Measurements from ENCODE around the gene WDR91.

WDR91 gene

DNA sequence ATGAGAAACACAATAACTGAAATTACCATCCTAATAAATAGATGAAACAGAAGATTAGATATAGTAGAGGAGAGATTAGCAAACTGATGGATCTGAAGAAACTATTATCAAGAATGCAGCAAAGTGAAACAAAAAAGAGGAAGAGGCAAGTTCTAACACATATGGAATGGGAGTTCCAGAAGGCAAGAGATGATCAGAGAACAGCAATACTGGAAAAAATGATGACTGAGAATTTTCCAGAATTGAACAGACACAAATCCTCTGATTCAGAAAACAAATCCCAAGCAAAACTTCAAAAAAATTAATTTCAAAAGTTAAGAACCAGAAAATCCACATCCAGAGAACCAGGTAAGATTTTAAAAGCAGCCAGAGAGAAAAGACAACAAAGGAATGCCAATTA is 20.6 kb downstream of the WDR91 start:
- Histone ChIP-seq H3K4me1 (ENCODE audit: insufficient read depth, insufficient read length) (peaks cover 7% of the 10 kb centered on the region), H3K9me3 (ENCODE audit: insufficient read depth, low read length) (no peaks in the 10 kb centered on the region), H3K27me3 (ENCODE audit: insufficient read depth, insufficient read length) (no peaks in the 10 kb centered on the region), H3K36me3 (ENCODE audit: insufficient read depth, insufficient read length, low read length) (peaks cover 46% of the 10 kb centered on the region), H3K9ac (ENCODE audit: insufficient read length, low read depth) (no peak overlapping the region), H3K4me3 (ENCODE audit: insufficient read length, low read depth) (no peak overlapping the region)
- DNase-seq (ENCODE audit: low read depth, low spot score): no peak
- TF ChIP-seq ZNF274 (IDR thresholded peaks at IDR 0.05; ENCODE audit: low read depth, low read length) (no peak), SUZ12 (IDR thresholded peaks at IDR 0.05; ENCODE audit: extremely low read depth, insufficient read depth, insufficient read length) (no peak), YY1 (IDR thresholded peaks at IDR 0.05; ENCODE audit: insufficient read depth, insufficient read length) (no peak)

- DNase-seq (ENCODE audit: low read depth, low spot score): no peak
- no peak overlapping the region for H3K4me3 ChIP-seq (ENCODE audit: insufficient read length, low read depth)
- H3K4me1 ChIP-seq (ENCODE audit: insufficient read depth, insufficient read length): peaks cover 7% of the 10 kb centered on the region
- no peak overlapping the region for H3K9ac ChIP-seq (ENCODE audit: insufficient read length, low read depth)
- H3K9me3 ChIP-seq (ENCODE audit: insufficient read depth, low read length): no peaks in the 10 kb centered on the region
- TF ChIP-seq YY1 (IDR thresholded peaks at IDR 0.05; ENCODE audit: insufficient read depth, insufficient read length): no peak
- TF ChIP-seq SUZ12 (IDR thresholded peaks at IDR 0.05; ENCODE audit: extremely low read depth, insufficient read depth, insufficient read length): no peak
- TF ChIP-seq ZNF274 (IDR thresholded peaks at IDR 0.05; ENCODE audit: low read depth, low read length): no peak
- no peaks in the 10 kb centered on the region for H3K27me3 ChIP-seq (ENCODE audit: insufficient read depth, insufficient read length)
- H3K36me3 ChIP-seq (ENCODE audit: insufficient read depth, insufficient read length, low read length): peaks cover 51% of the 10 kb centered on the region
These were observed 21.4 kb downstream of the WDR91 start for GRCh38 chr7:135189961-135190360.

- Histone ChIP-seq H3K4me1 (ENCODE audit: insufficient read depth, insufficient read length) (peaks cover 5% of the 10 kb centered on the region), H3K4me3 (ENCODE audit: insufficient read length, low read depth) (no peak overlapping the region), H3K27me3 (ENCODE audit: insufficient read depth, insufficient read length) (no peaks in the 10 kb centered on the region), H3K9ac (ENCODE audit: insufficient read length, low read depth) (no peak overlapping the region), H3K9me3 (ENCODE audit: insufficient read depth, low read length) (no peaks in the 10 kb centered on the region; the same call in 1 of the 2 replicates), H3K36me3 (ENCODE audit: insufficient read depth, insufficient read length, low read length) (peaks cover 51% of the 10 kb centered on the region)
- DNase-seq (ENCODE audit: low read depth, low spot score): no peak
- TF ChIP-seq SUZ12 (IDR thresholded peaks at IDR 0.05; ENCODE audit: extremely low read depth, insufficient read depth, insufficient read length) (no peak), ZNF274 (IDR thresholded peaks at IDR 0.05; ENCODE audit: low read depth, low read length) (no peak), YY1 (IDR thresholded peaks at IDR 0.05; ENCODE audit: insufficient read depth, insufficient read length) (no peak)
These were observed 22.1 kb downstream of the WDR91 start for GRCh38 chr7:135189221-135189662.

DNA sequence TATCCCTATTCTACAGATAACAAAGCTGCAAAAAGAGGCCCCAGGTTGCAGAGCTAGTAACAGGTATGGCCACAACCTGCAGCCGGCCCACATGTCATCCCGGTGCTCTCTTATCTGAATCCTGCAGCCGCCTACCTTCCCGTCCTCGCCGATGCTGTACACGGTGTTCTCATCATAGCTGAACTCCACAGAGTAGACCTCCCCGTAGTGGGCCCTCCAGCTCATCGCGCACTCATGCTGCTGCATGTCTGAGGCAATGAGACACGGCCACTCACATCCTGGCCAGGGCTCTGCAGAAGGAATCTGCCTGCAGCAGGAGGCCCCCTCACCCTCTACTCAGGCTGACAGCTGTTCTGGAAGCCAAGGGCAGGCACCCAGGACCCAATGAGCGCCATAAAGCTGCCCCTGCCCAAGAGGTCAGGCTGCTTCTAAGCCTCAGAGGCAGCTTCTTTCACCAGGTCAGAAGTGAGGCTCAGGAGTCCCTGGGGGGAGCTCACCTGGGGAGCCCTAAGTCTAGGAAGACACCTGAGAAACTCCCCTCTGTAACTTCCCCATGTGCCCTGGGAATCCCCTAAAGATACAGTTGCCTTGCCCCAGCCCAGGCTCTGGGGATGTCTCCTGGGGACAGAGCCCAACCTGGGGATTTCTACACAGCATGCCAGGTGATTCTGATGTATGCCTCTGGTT is 22.9 kb downstream of the WDR91 start:
- no peaks in the 10 kb centered on the region for H3K27me3 ChIP-seq (ENCODE audit: insufficient read depth, insufficient read length)
- peaks cover 3% of the 10 kb centered on the region for H3K4me1 ChIP-seq (ENCODE audit: insufficient read depth, insufficient read length)
- H3K9ac ChIP-seq (ENCODE audit: insufficient read length, low read depth): no peak overlapping the region
- no peak for DNase-seq (ENCODE audit: low read depth, low spot score)
- no peak for TF ChIP-seq ZNF274 (IDR thresholded peaks at IDR 0.05; ENCODE audit: low read depth, low read length)
- H3K4me3 ChIP-seq (ENCODE audit: insufficient read length, low read depth): no peak overlapping the region
- peaks cover 58% of the 10 kb centered on the region for H3K36me3 ChIP-seq (ENCODE audit: insufficient read depth, insufficient read length, low read length)
- H3K9me3 ChIP-seq (ENCODE audit: insufficient read depth, low read length): no peaks in the 10 kb centered on the region; the same call in 1 of the 2 replicates

- Histone ChIP-seq H3K36me3 (ENCODE audit: insufficient read depth, insufficient read length, low read length) (peaks cover 61% of the 10 kb centered on the region), H3K4me1 (ENCODE audit: insufficient read depth, insufficient read length) (no peaks in the 10 kb centered on the region), H3K9ac (ENCODE audit: insufficient read length, low read depth) (no peak overlapping the region), H3K4me3 (ENCODE audit: insufficient read length, low read depth) (no peak overlapping the region), H3K27me3 (ENCODE audit: insufficient read depth, insufficient read length) (no peaks in the 10 kb centered on the region), H3K9me3 (ENCODE audit: insufficient read depth, low read length) (peaks cover 15% of the 10 kb centered on the region)
- DNase-seq (ENCODE audit: low read depth, low spot score): no peak
- TF ChIP-seq YY1 (IDR thresholded peaks at IDR 0.05; ENCODE audit: insufficient read depth, insufficient read length): no peak
- TF ChIP-seq SUZ12 (IDR thresholded peaks at IDR 0.05; ENCODE audit: extremely low read depth, insufficient read depth, insufficient read length): no peak
- TF ChIP-seq ZNF274 (IDR thresholded peaks at IDR 0.05; ENCODE audit: low read depth, low read length): no peak
These were observed 24.5 kb downstream of the WDR91 start for GRCh38 chr7:135186841-135187253.

DNA sequence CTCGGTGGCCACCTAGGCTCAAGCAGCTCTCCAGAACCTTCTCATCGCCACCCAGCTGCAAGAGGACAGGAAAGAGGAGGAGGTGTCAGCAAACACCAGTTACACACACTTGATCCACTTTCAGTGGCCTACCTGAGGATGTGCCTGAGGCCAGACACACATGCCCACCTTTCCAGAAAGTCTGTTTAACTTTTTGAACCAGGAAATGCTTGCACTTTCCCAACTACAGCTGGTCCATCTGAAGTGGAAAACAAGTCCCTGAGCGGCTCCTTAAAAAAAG is 25.1 kb downstream of the WDR91 start:
- peaks cover 21% of the 10 kb centered on the region for H3K9me3 ChIP-seq (ENCODE audit: insufficient read depth, low read length)
- no peak overlapping the region for H3K4me3 ChIP-seq (ENCODE audit: insufficient read length, low read depth)
- H3K9ac ChIP-seq (ENCODE audit: insufficient read length, low read depth): no peak overlapping the region
- H3K4me1 ChIP-seq (ENCODE audit: insufficient read depth, insufficient read length): no peaks in the 10 kb centered on the region
- TF ChIP-seq SUZ12 (IDR thresholded peaks at IDR 0.05; ENCODE audit: extremely low read depth, insufficient read depth, insufficient read length): no peak
- H3K27me3 ChIP-seq (ENCODE audit: insufficient read depth, insufficient read length): no peaks in the 10 kb centered on the region
- H3K36me3 ChIP-seq (ENCODE audit: insufficient read depth, insufficient read length, low read length): peaks cover 63% of the 10 kb centered on the region
- no peak for DNase-seq (ENCODE audit: low read depth, low spot score)

DNA sequence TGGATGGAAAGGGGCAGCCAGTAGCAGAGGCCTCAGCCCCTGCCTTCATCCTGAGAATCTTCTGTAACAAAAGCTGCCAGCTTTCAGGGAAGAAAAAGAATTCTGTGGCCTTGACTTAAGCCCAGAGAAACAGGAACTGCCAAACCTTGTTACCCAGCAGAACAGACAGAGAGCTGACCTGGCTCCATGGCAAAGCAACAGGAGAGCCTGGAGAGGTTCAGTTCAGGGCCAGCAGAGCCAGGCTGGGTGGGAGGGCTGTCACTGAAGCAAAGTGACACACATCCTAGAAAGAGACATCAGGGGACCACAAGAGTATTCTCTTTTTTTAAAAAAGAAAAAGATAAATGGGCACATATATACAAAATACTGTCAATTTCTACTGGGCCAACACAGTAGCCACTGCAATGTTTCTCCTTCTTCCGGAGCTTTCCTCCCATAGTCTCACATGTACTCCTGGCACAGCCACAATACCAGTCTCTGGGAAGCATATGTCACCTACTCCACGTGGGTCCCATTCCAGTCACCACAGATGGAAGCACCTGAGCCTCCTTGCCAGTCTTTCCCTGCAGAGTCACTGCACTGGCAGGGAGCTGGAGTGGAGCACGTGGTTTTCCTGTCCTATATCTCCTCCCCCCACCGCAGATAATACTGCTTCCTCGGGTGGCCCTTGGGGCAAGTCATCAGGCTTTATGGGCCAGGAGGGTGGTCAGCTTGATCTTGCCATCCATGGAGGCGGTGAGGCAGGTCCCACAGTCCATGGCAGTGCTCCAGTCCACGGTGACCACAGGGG is 25.7 kb downstream of the WDR91 start:
- Histone ChIP-seq H3K4me1 (ENCODE audit: insufficient read depth, insufficient read length) (no peaks in the 10 kb centered on the region), H3K4me3 (ENCODE audit: insufficient read length, low read depth) (no peak overlapping the region), H3K9ac (ENCODE audit: insufficient read length, low read depth) (no peak overlapping the region), H3K9me3 (ENCODE audit: insufficient read depth, low read length) (peaks cover 27% of the 10 kb centered on the region), H3K27me3 (ENCODE audit: insufficient read depth, insufficient read length) (no peaks in the 10 kb centered on the region), H3K36me3 (ENCODE audit: insufficient read depth, insufficient read length, low read length) (peaks cover 63% of the 10 kb centered on the region)
- TF ChIP-seq ZNF274 (IDR thresholded peaks at IDR 0.05; ENCODE audit: low read depth, low read length) (no peak), SUZ12 (IDR thresholded peaks at IDR 0.05; ENCODE audit: extremely low read depth, insufficient read depth, insufficient read length) (no peak), YY1 (IDR thresholded peaks at IDR 0.05; ENCODE audit: insufficient read depth, insufficient read length) (no peak)
- no peak for DNase-seq (ENCODE audit: low read depth, low spot score)

Measured in NT2/D1 (cell line).